Stimulated activated CD8-positive, alpha-beta memory T cell treated with anti-CD3 and anti-CD28 coated beads, Interleukin-15, amount 100 ng/mL, for 4 hours (primary cell): ENCODE measurements around the gene PTPRG.

Source experiments
- DNase-seq, 2 donors: peaks; one replicate each; pipeline ENCODE4 v3.0.0-alpha.2; 2020; ENCODE audit warnings: low read depth in 2 of 2

The PTPRG gene

GRCh38 chr3:61864886-61865285 lies 303.5 kb downstream of the PTPRG start:
- no peak for DNase-seq

GRCh38 chr3:61865466-61866152 lies 304.2 kb downstream of the PTPRG start:
- no peak for DNase-seq

- DNase-seq = no peak
Observed at GRCh38 chr3:61866153-61866542, 304.8 kb downstream of the PTPRG start.

- DNase-seq = no peak
Observed at GRCh38 chr3:61866961-61867461, 305.6 kb downstream of the PTPRG start.

GRCh38 chr3:61868499-61868898 lies 307.1 kb downstream of the PTPRG start:
- no peak for DNase-seq

- no peak for DNase-seq
Observed at GRCh38 chr3:61869371-61869770, 308.0 kb downstream of the PTPRG start.

GRCh38 chr3:61871644-61872043 lies 310.3 kb downstream of the PTPRG start:
- DNase-seq = no peak

- no peak for DNase-seq
Observed at GRCh38 chr3:61872077-61872706, 310.8 kb downstream of the PTPRG start.

- DNase-seq = no peak
Observed at GRCh38 chr3:61875046-61875844, 313.9 kb downstream of the PTPRG start.

GRCh38 chr3:61875976-61876671 lies 314.8 kb downstream of the PTPRG start:
- no peak for DNase-seq

GRCh38 chr3:61876797-61877196 lies 315.4 kb downstream of the PTPRG start:
- no peak for DNase-seq

GRCh38 chr3:61877359-61878138 lies 316.2 kb downstream of the PTPRG start:
- DNase-seq = no peak

- DNase-seq = no peak
Observed at GRCh38 chr3:61882253-61882652, 320.9 kb downstream of the PTPRG start.

GRCh38 chr3:61884794-61885193 lies 323.4 kb downstream of the PTPRG start:
- no peak for DNase-seq

- no peak for DNase-seq
Observed at GRCh38 chr3:61885414-61885813, 324.0 kb downstream of the PTPRG start.

GRCh38 chr3:61887206-61887605 lies 325.8 kb downstream of the PTPRG start:
- DNase-seq = no peak

- DNase-seq = no peak
Observed at GRCh38 chr3:61889259-61889658, 327.9 kb downstream of the PTPRG start.

- DNase-seq = no peak
Observed at GRCh38 chr3:61890167-61890566, 328.8 kb downstream of the PTPRG start.

GRCh38 chr3:61890586-61890985 lies 329.2 kb downstream of the PTPRG start:
- no peak for DNase-seq

GRCh38 chr3:61892891-61893290 lies 331.5 kb downstream of the PTPRG start:
- DNase-seq = no peak

- no peak for DNase-seq
Observed at GRCh38 chr3:61893840-61894566, 332.6 kb downstream of the PTPRG start.
